ENCODE data around the gene ACKR3. TPM values are rescaled to one million over a fixed set of nuclear protein-coding genes. Genes with fewer than 3 reads are reported as not detected.

Gene ACKR3
- total RNA-seq, 1 donor from 2014 or later: 9.1 TPM

GRCh38 chr2:236578411-236578846 lies 8.8 kb downstream of the ACKR3 start:
- peaks cover 11% of the 10 kb centered on the region for H3K36me3 ChIP-seq
- no peaks in the 10 kb centered on the region for H3K4me1 ChIP-seq
- DNase-seq (no peak), ATAC-seq (no peak)
- no peak overlapping the region for H3K4me3 ChIP-seq
- TF ChIP-seq, protein P1, sequence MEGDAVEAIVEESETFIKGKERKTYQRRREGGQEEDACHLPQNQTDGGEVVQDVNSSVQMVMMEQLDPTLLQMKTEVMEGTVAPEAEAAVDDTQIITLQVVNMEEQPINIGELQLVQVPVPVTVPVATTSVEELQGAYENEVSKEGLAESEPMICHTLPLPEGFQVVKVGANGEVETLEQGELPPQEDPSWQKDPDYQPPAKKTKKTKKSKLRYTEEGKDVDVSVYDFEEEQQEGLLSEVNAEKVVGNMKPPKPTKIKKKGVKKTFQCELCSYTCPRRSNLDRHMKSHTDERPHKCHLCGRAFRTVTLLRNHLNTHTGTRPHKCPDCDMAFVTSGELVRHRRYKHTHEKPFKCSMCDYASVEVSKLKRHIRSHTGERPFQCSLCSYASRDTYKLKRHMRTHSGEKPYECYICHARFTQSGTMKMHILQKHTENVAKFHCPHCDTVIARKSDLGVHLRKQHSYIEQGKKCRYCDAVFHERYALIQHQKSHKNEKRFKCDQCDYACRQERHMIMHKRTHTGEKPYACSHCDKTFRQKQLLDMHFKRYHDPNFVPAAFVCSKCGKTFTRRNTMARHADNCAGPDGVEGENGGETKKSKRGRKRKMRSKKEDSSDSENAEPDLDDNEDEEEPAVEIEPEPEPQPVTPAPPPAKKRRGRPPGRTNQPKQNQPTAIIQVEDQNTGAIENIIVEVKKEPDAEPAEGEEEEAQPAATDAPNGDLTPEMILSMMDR (IDR thresholded peaks at IDR 0.05): no peak
- no peaks in the 10 kb centered on the region for H3K27me3 ChIP-seq
- intact Hi-C loops (cut with DNase I): no loop called here
- H3K9me3 ChIP-seq: no peaks in the 10 kb centered on the region
- H3K27ac ChIP-seq: no peak overlapping the region

- Histone ChIP-seq H3K27me3 (no peaks in the 10 kb centered on the region), H3K9me3 (no peaks in the 10 kb centered on the region), H3K36me3 (peaks cover 11% of the 10 kb centered on the region), H3K27ac (no peak overlapping the region), H3K4me3 (no peak overlapping the region), H3K4me1 (no peaks in the 10 kb centered on the region)
- DNase-seq: no peak
- ATAC-seq: no peak
- intact Hi-C loops (cut with DNase I): no loop called here
- TF ChIP-seq, protein P1 (IDR thresholded peaks at IDR 0.05): no peak
These were observed 9.6 kb downstream of the ACKR3 start for GRCh38 chr2:236579048-236579745.

DNA sequence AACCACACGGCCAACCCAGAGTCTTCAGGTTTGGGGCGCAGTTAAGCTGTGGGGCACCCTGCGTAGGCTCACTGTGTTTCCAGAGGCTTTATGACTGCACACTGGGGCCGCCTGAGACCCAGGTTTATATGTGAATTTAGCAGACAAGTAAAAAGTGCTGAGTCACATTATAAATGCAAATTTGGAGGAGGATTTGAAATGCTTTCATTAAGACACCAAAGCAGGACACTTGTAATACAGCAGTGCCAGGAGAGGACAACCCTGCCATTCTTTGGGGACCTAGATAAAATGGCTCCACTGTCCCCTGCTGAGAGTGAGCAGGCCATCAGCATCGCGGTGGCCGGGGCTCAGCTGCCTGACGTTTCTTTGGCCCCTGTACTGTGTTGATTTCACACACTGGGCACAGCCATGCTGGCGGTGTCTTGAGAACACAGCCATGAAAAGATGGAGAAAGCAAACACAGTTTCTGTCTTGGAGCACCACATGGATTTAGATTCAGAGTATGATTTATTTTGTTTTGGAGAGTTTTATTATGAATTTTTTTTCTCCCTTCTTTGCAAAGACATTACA lies 10.2 kb downstream of the ACKR3 start:
- intact Hi-C loops (cut with DNase I): no loop called here
- no peaks in the 10 kb centered on the region for H3K4me1 ChIP-seq
- ATAC-seq (no peak), DNase-seq (no peak)
- TF ChIP-seq, protein P1 (IDR thresholded peaks at IDR 0.05): no peak
- H3K36me3 ChIP-seq: peaks cover 11% of the 10 kb centered on the region
- H3K4me3 ChIP-seq: no peak overlapping the region
- H3K9me3 ChIP-seq: no peaks in the 10 kb centered on the region
- no peaks in the 10 kb centered on the region for H3K27me3 ChIP-seq
- no peak overlapping the region for H3K27ac ChIP-seq

DNA sequence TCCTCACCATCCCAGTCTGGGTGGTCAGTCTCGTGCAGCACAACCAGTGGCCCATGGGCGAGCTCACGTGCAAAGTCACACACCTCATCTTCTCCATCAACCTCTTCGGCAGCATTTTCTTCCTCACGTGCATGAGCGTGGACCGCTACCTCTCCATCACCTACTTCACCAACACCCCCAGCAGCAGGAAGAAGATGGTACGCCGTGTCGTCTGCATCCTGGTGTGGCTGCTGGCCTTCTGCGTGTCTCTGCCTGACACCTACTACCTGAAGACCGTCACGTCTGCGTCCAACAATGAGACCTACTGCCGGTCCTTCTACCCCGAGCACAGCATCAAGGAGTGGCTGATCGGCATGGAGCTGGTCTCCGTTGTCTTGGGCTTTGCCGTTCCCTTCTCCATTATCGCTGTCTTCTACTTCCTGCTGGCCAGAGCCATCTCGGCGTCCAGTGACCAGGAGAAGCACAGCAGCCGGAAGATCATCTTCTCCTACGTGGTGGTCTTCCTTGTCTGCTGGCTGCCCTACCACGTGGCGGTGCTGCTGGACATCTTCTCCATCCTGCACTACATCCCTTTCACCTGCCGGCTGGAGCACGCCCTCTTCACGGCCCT lies 11.2 kb downstream of the ACKR3 start:
- H3K27me3 ChIP-seq: no peaks in the 10 kb centered on the region
- H3K4me3 ChIP-seq: no peak overlapping the region
- H3K27ac ChIP-seq: no peak overlapping the region
- ATAC-seq (no peak), DNase-seq (no peak)
- H3K9me3 ChIP-seq: no peaks in the 10 kb centered on the region
- H3K4me1 ChIP-seq: no peaks in the 10 kb centered on the region
- intact Hi-C loops (cut with DNase I): no loop called here
- TF ChIP-seq, protein P1 (IDR thresholded peaks at IDR 0.05): no peak
- H3K36me3 ChIP-seq: peaks cover 11% of the 10 kb centered on the region

DNA sequence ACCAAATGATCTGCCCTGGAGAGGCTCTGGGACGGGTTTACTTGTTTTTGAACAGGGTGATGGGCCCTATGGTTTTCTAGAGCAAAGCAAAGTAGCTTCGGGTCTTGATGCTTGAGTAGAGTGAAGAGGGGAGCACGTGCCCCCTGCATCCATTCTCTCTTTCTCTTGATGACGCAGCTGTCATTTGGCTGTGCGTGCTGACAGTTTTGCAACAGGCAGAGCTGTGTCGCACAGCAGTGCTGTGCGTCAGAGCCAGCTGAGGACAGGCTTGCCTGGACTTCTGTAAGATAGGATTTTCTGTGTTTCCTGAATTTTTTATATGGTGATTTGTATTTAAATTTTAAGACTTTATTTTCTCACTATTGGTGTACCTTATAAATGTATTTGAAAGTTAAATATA lies 11.9 kb downstream of the ACKR3 start:
- Histone ChIP-seq H3K4me1 (no peaks in the 10 kb centered on the region), H3K4me3 (no peak overlapping the region), H3K9me3 (no peaks in the 10 kb centered on the region), H3K36me3 (peaks cover 11% of the 10 kb centered on the region), H3K27ac (no peak overlapping the region), H3K27me3 (no peaks in the 10 kb centered on the region)
- DNase-seq (no peak), ATAC-seq (no peak)
- intact Hi-C loops (cut with DNase I): no loop called here
- TF ChIP-seq, protein P1 (IDR thresholded peaks at IDR 0.05): no peak
